ENCODE measurements around the gene PAM16. TPM values are rescaled to one million over a fixed set of nuclear protein-coding genes. Genes with fewer than 3 reads are reported as not detected.

The PAM16 gene
- total and polyA plus RNA-seq, 2 of the 8 experiments (the other 6 are each of a cell fraction or from before 2014, with no cell fraction given): 78.3 to 198 TPM

DNA sequence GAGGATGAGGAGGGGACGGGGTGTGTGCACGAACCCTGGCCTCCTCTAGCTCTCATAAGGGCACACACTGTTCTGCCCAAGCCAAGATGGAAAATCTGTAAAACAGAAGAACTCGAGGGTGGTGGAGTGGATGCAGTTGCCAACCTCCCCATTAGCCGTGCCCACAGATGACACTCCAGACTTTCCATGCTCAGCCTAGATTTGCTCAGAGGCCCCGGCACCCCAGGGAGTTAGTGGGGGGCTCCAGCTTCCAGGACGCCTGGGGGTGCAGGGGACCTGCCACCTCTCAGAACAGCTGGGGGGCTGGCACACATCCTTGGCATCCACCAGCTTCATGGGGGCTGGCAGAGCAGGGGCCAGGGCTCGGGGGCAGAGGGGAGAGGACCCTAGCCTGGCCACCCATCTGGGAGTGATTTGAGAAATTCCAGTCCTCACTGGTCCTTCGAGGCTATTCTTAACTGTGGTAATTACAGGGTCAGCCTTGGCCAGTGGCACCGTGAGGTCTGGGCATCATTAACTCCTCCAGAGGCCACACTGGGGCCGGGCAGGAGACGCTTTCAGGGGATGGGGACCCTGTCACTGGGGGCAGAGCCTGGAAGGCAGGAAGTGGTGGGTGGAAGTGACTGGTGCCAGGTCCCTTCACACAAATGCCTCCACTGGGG is 34.8 kb upstream of the PAM16 start:
- Histone ChIP-seq H2AK5ac (ENCODE audit: low read depth, low read length) (no peak overlapping the region), H2BK120ac (replicated peaks; ENCODE audit: low read depth, low read length) (no peak overlapping the region), H2AFZ (ENCODE audit: low read length) (no peak overlapping the region), H3K23me2 (ENCODE audit: low read depth, low read length) (no peaks in the 10 kb centered on the region), H3K56ac (replicated peaks; ENCODE audit: insufficient read length, low read depth, low read length) (no peak overlapping the region), H3K79me2 (ENCODE audit: control insufficient read depth in 1 of 2, insufficient read depth in 2 of 2, low read length in 2 of 2) (no peaks in the 10 kb centered on the region), H2BK5ac (ENCODE audit: low read depth, low read length) (no peak overlapping the region; the same call in 1 of the 2 replicates), H4K20me1 (replicated peaks in 1 of 2; ENCODE audit: control insufficient read depth in 1 of 2, insufficient read depth in 2 of 2, low read length in 2 of 2) (peaks cover 3 to 14% of the 10 kb centered on the region in 2 experiments), H2BK20ac (ENCODE audit: low read length) (no peak overlapping the region), H4K8ac (ENCODE audit: extremely low read depth, insufficient read depth, low read length) (no peak overlapping the region), H3K9ac (replicated peaks in 1 of 4; ENCODE audit: extremely low read depth in 1 of 4, low read depth in 3 of 4, low read length in 3 of 4) (no peak overlapping the region), H2BK15ac (ENCODE audit: low read length) (no peak overlapping the region), H4K5ac (ENCODE audit: insufficient read length, low read depth, low read length) (no peak overlapping the region), H3K18ac (ENCODE audit: extremely low read depth, low read length) (no peak overlapping the region), H3K4me3 (ENCODE audit: extremely low read depth in 1 of 4, insufficient read depth in 2 of 4, low read depth in 3 of 4, low read length in 4 of 4) (no peak overlapping the region), H3K27me3 (replicated peaks in 1 of 4; ENCODE audit: control insufficient read depth in 3 of 4, extremely low read depth in 1 of 4, insufficient read depth in 3 of 4, low read length in 3 of 4) (no peaks in the 10 kb centered on the region), H3K4me2 (ENCODE audit: insufficient read depth in 1 of 2, low read depth in 2 of 2, low read length in 2 of 2) (no peak overlapping the region), H3K9me3 (ENCODE audit: insufficient read depth in 2 of 2, low read depth in 1 of 2, low read length in 1 of 2) (no peaks in the 10 kb centered on the region), H2BK12ac (ENCODE audit: low read depth, low read length) (no peak overlapping the region), H3K14ac (ENCODE audit: insufficient read length) (no peak overlapping the region), H3K79me1 (ENCODE audit: low read depth, low read length) (no peaks in the 10 kb centered on the region), H3K4ac (replicated peaks; ENCODE audit: insufficient read length, low read depth, low read length) (no peak overlapping the region), H3K23ac (ENCODE audit: insufficient read length) (no peak overlapping the region), H3K27ac (ENCODE audit: low read depth, low read length) (no peak overlapping the region), H4K91ac (replicated peaks; ENCODE audit: insufficient read length, low read length) (no peak overlapping the region), H3K4me1 (replicated peaks in 1 of 4; ENCODE audit: control insufficient read depth in 3 of 4, insufficient read depth in 4 of 4, low read length in 3 of 4) (peaks cover 0 to 26% (median 23%) of the 10 kb centered on the region in 4 experiments; a peak in 6 of 7 replicates), H3K36me3 (ENCODE audit: control insufficient read depth in 2 of 4, insufficient read depth in 4 of 4, low read length in 3 of 4) (peaks cover 0 to 17% (median 2%) of the 10 kb centered on the region in 4 experiments; a peak in 4 of 8 replicates)
- 86% methylated on average over 9 of the region's 11 CpGs; no CpG with 5 or more reads in 1 of the 2 experiments for WGBS, 2 experiments (ENCODE audit: extremely low coverage in 1 of 2, insufficient coverage in 1 of 2, insufficient read length in 1 of 2, insufficient replicate concordance in 2 of 2, low coverage in 1 of 2, low lambda C conversion rate in 2 of 2, missing lambda C conversion rate in 1 of 2)
- no peak for DNase-seq (ENCODE audit: low read depth in 1 of 2, low spot score in 2 of 2)
- no peak for FAIRE-seq
- TF ChIP-seq BACH1 (IDR thresholded peaks at IDR 0.05; ENCODE audit: low read length) (no peak), JUN (IDR thresholded peaks at IDR 0.05; ENCODE audit: low read depth, low read length) (no peak), EZH2 (IDR thresholded peaks at IDR 0.05; ENCODE audit: low read depth, low read length, severe bottlenecking) (no peak), SAP30 (IDR thresholded peaks at IDR 0.05; ENCODE audit: insufficient read depth, insufficient replicate concordance, low read length) (no peak), RXRA (IDR thresholded peaks at IDR 0.05; ENCODE audit: insufficient read depth, low read depth, low read length) (no peak), NRF1 (IDR thresholded peaks at IDR 0.05; ENCODE audit: low read depth, low read length) (no peak), ZNF274 (IDR thresholded peaks at IDR 0.05; ENCODE audit: borderline replicate concordance, extremely low read depth, low read length) (no peak), RNF2 (IDR thresholded peaks at IDR 0.05; ENCODE audit: borderline replicate concordance, low read depth, low read length, missing control alignments, poor library complexity, severe bottlenecking) (no peak)
- CTCF ChIA-PET (ENCODE audit: partially characterized antibody): interaction anchor here (0.6 to 24.8 kb wide), 10 partner anchors 10 to 1202 kb away, joined by 3 to 659 read pairs (median 4); no protein-coding TSS in a partner anchor
- POLR2A ChIA-PET (ENCODE audit: partially characterized antibody): interaction anchor here (0.7 to 11.9 kb wide), 3 partner anchors 8 to 114 kb away, joined by 3 to 223 read pairs (median 4); no protein-coding TSS in a partner anchor
